GM21786 (cell line): ENCODE results near the gene PRPF6.
"Not testable (repeated sequence)": the region's sequence is repeated elsewhere in the genome, so short reads cannot be mapped to it uniquely, and the experiment has no call there.

ENCODE experiments used
- ATAC-seq: cut with Tn5 transposase; IDR thresholded peaks from one replicate; pipeline ENCODE4 v1.9.1; 2021; ENCODE audit not compliant: unreplicated experiment

Gene PRPF6

GRCh38 chr20:63960654-63961621, 20.0 kb upstream of the PRPF6 start:
- ATAC-seq = not testable (repeated sequence)

- ATAC-seq = no peak
Observed at GRCh38 chr20:63961664-63962425, 19.1 kb upstream of the PRPF6 start.

- ATAC-seq = no peak
Observed at GRCh38 chr20:63962426-63963347, 18.2 kb upstream of the PRPF6 start.

GRCh38 chr20:63963348-63963741, 17.6 kb upstream of the PRPF6 start:
- ATAC-seq = no peak

GRCh38 chr20:63963784-63964301, 17.1 kb upstream of the PRPF6 start:
- no peak for ATAC-seq

- ATAC-seq = no peak
Observed at GRCh38 chr20:63964412-63964811, 16.5 kb upstream of the PRPF6 start.

- no peak for ATAC-seq
Observed at GRCh38 chr20:63966172-63966943, 14.6 kb upstream of the PRPF6 start.

- no peak for ATAC-seq
Observed at GRCh38 chr20:63966944-63967322, 14.0 kb upstream of the PRPF6 start.

GRCh38 chr20:63967330-63968135, 13.4 kb upstream of the PRPF6 start:
- no peak for ATAC-seq

GRCh38 chr20:63968136-63968927, 12.6 kb upstream of the PRPF6 start:
- no peak for ATAC-seq

GRCh38 chr20:63968928-63969760, 11.8 kb upstream of the PRPF6 start:
- no peak for ATAC-seq

- ATAC-seq = no peak
Observed at GRCh38 chr20:63969838-63970713, 10.9 kb upstream of the PRPF6 start, which contains the start of gene ZNF512B. Gene ZNF512B (minus strand): TSS chr20:63969930. CDS start chr20:63967950, 1,980 bp downstream.

- ATAC-seq = no peak
Observed at GRCh38 chr20:63970714-63971431, 10.1 kb upstream of the PRPF6 start.

- not testable (repeated sequence) for ATAC-seq
Observed at GRCh38 chr20:63971960-63972311, 9.0 kb upstream of the PRPF6 start.

GRCh38 chr20:63972312-63973159, 8.4 kb upstream of the PRPF6 start:
- no peak for ATAC-seq
